ENCODE data around the gene FAF1.
"Not testable (repeated sequence)": the region's sequence is repeated elsewhere in the genome, so short reads cannot be mapped to it uniquely, and the experiment has no call there.

FAF1 gene

GRCh38 chr1:50959913-50960844 is at the start of gene FAF1:
FAF1 (minus strand) TSS chr1:50960267; CDS start chr1:50959811, 456 bp downstream.
- peak; percentile 25 for TF ChIP-seq CTCF (IDR thresholded peaks at IDR 0.05)
- Histone ChIP-seq H3K4me1 (no peaks in the 10 kb centered on the region), H3K4me3 (ENCODE audit: low read depth, low read length) (peak within 1 kb of the TSS; percentile 82), H3K4me2 (ENCODE audit: low read length) (peak within 1 kb of the TSS; percentile 84), H3K9ac (peak within 1 kb of the TSS; percentile 28), H3K27me3 (ENCODE audit: control insufficient read depth, insufficient read depth, low read length) (no peaks in the 10 kb centered on the region), H3K27ac (peak within 1 kb of the TSS; percentile 73), H3K36me3 (ENCODE audit: control insufficient read depth, insufficient read depth, low read length) (no peaks in the 10 kb centered on the region), H3K9me3 (ENCODE audit: control insufficient read depth, low read length) (no peaks in the 10 kb centered on the region), H2AFZ (peak within 1 kb of the TSS; percentile 94), H3K79me2 (peaks cover 8% of the 10 kb centered on the region)

- no peak overlapping the region for H3K9ac ChIP-seq
- H3K27ac ChIP-seq, result no peak overlapping the region
- H3K4me1 ChIP-seq, result no peaks in the 10 kb centered on the region
- no peak for TF ChIP-seq CTCF (IDR thresholded peaks at IDR 0.05)
- no peaks in the 10 kb centered on the region for H3K9me3 ChIP-seq (ENCODE audit: control insufficient read depth, low read length)
- H3K27me3 ChIP-seq (ENCODE audit: control insufficient read depth, insufficient read depth, low read length), result no peaks in the 10 kb centered on the region
- no peak overlapping the region for H3K4me3 ChIP-seq (ENCODE audit: low read depth, low read length)
- H3K36me3 ChIP-seq (ENCODE audit: control insufficient read depth, insufficient read depth, low read length), result no peaks in the 10 kb centered on the region
- no peaks in the 10 kb centered on the region for H3K79me2 ChIP-seq
- no peak overlapping the region for H3K4me2 ChIP-seq (ENCODE audit: low read length)
- no peak overlapping the region for H2AFZ ChIP-seq
Measured at GRCh38 chr1:51009381-51009780, 49.3 kb upstream of the FAF1 start.

- not testable (repeated sequence) for H3K27ac ChIP-seq; H3K9ac ChIP-seq; H3K4me1 ChIP-seq; H3K4me2 ChIP-seq (ENCODE audit: low read length); H3K4me3 ChIP-seq (ENCODE audit: low read depth, low read length); H3K79me2 ChIP-seq; H3K36me3 ChIP-seq (ENCODE audit: control insufficient read depth, insufficient read depth, low read length); H3K27me3 ChIP-seq (ENCODE audit: control insufficient read depth, insufficient read depth, low read length); H2AFZ ChIP-seq; H3K9me3 ChIP-seq (ENCODE audit: control insufficient read depth, low read length)
Measured at GRCh38 chr1:51005549-51005948, 45.5 kb upstream of the FAF1 start.

GRCh38 chr1:51002516-51002915 is 42.4 kb upstream of the FAF1 start:
- Histone ChIP-seq H3K4me1 (no peaks in the 10 kb centered on the region), H3K9ac (no peak overlapping the region), H3K27me3 (ENCODE audit: control insufficient read depth, insufficient read depth, low read length) (no peaks in the 10 kb centered on the region), H3K4me2 (ENCODE audit: low read length) (no peak overlapping the region), H3K4me3 (ENCODE audit: low read depth, low read length) (no peak overlapping the region), H3K9me3 (ENCODE audit: control insufficient read depth, low read length) (no peaks in the 10 kb centered on the region), H3K27ac (no peak overlapping the region), H3K79me2 (no peaks in the 10 kb centered on the region), H3K36me3 (ENCODE audit: control insufficient read depth, insufficient read depth, low read length) (no peaks in the 10 kb centered on the region), H2AFZ (no peak overlapping the region)
- no peak for TF ChIP-seq CTCF (IDR thresholded peaks at IDR 0.05)

GRCh38 chr1:51000651-51001050 is 40.6 kb upstream of the FAF1 start:
- H3K27me3 ChIP-seq (ENCODE audit: control insufficient read depth, insufficient read depth, low read length), result no peaks in the 10 kb centered on the region
- H3K4me3 ChIP-seq (ENCODE audit: low read depth, low read length), result no peak overlapping the region
- H3K79me2 ChIP-seq, result no peaks in the 10 kb centered on the region
- no peaks in the 10 kb centered on the region for H3K36me3 ChIP-seq (ENCODE audit: control insufficient read depth, insufficient read depth, low read length)
- no peak overlapping the region for H3K27ac ChIP-seq
- no peaks in the 10 kb centered on the region for H3K4me1 ChIP-seq
- TF ChIP-seq CTCF (IDR thresholded peaks at IDR 0.05), result no peak
- no peak overlapping the region for H3K9ac ChIP-seq
- no peaks in the 10 kb centered on the region for H3K9me3 ChIP-seq (ENCODE audit: control insufficient read depth, low read length)
- H2AFZ ChIP-seq, result no peak overlapping the region
- no peak overlapping the region for H3K4me2 ChIP-seq (ENCODE audit: low read length)

Data from parathyroid adenoma (tissue), 2 donors.